Stimulated activated CD4-positive, alpha-beta T cell treated with anti-CD3 and anti-CD28 coated beads, Interleukin-2, amount 100 ng/mL, for 4 hours (primary cell): ENCODE measurements around the gene RASSF1.
"Not testable (repeated sequence)": the region's sequence is repeated elsewhere in the genome, so short reads cannot be mapped to it uniquely, and the experiment has no call there.

Experiments used
- DNase-seq: peaks from one replicate; pipeline ENCODE4 v3.0.0-alpha.2; 2020; ENCODE audit warnings: low read depth

RASSF1 gene

DNA sequence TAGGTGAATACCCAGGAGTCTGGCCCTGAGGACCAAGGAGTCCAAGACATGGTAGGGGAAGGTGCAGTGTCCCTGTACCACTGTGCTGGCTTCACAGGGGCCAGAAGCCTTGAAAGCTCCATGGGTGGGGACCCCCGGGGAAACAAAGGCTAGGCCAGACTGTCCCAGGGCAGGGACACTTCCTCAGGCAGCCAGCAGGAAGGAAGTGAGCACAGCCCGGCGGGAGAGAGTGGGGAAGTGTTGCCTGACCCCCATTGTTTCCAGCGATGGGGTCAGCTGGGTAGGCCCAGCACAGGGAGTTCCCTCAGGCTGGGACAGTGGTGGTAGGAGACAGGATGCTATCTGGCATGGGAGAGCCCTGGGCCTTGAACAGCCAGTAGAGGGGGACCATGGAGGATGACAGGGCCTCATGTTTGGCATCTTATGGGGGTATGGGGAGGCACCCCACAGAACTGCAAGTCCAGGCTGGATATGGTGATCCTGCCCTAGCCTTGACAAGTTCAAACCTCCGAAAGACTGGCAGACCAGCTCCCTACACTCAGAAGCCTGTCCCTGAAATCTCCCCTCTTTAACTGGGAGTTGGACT, 16.9 kb downstream of the RASSF1 start:
- DNase-seq, result no peak

DNA sequence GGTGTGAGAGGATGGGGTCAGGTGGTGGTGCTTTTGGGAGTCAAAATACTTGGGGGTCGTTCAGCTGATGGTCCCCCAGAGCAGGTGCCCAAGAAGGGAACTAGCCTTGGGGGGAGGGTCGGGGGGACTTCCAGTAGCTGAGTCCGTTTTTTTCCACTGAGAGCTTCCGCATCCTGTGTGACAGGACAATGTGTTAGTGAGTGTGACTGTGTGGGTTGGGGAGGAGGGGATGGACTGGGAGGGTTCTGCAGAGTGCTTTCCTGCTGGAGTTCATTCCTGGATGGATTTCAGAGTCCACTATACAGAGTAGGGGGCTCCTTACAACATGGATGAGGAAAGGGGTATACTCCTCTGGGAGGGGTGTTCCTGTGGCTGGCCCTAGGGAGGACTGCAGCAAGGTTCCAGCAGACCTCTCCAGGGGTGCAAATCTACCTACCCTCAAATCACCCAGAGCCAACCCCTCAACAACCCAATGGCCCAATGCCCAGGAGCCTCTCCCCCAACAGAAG, 17.5 kb downstream of the RASSF1 start:
- no peak for DNase-seq

DNA sequence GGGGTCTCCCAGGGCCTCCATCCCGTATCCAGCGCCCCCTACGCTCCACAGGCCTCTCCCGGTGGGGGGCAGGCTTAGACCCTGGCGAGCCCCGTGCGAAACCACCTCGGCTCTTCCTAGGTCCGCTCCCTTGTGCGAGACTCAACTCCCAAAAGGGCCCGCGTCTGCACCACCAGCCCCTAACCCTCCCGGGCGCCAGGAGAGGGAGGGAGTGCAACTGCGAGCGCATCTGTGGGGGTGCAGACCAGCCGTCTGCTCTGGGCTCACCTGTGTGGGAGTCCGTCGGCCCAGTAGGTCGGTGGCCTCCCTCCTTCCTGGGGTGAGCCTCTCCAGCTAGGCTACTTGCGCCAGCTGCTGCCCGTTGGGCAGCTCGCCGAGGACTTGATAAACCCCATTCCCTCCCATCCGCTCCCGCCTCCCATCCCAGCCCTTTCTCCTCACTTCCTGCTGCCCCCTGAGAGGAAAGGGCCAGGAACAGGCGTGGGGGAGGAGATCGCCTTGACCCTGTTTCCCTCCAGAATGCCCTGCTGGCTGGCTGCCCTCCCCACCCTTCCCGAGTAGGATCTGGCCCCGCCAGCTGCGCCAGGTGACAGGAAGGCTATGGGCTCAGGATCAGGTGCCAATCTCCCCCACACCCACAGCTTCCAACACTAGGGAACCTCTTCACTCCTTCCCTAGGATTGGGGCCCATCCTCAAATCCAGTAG, 18.1 kb downstream of the RASSF1 start, which contains the start of gene HYAL2:
Gene HYAL2, minus strand, starts transcription at position 360 of the 706 bp plus-strand sequence. CDS start 2,256 bp downstream, outside the sequence.
- DNase-seq, result no peak

DNA sequence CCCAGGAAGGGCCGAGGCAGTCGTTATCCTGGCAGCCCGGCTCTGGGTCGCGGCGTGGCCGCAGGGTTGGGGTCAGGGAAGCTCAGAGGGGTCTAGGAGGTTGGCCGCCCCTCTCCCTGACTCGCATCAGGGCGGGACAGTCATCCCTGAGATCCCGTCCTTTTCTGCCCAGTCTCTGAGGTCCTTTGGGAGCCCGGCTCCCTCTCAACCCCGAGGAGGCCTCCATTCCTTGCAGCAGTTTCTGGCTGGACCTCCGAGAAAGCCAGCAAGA, 18.6 kb downstream of the RASSF1 start:
- no peak for DNase-seq

DNA sequence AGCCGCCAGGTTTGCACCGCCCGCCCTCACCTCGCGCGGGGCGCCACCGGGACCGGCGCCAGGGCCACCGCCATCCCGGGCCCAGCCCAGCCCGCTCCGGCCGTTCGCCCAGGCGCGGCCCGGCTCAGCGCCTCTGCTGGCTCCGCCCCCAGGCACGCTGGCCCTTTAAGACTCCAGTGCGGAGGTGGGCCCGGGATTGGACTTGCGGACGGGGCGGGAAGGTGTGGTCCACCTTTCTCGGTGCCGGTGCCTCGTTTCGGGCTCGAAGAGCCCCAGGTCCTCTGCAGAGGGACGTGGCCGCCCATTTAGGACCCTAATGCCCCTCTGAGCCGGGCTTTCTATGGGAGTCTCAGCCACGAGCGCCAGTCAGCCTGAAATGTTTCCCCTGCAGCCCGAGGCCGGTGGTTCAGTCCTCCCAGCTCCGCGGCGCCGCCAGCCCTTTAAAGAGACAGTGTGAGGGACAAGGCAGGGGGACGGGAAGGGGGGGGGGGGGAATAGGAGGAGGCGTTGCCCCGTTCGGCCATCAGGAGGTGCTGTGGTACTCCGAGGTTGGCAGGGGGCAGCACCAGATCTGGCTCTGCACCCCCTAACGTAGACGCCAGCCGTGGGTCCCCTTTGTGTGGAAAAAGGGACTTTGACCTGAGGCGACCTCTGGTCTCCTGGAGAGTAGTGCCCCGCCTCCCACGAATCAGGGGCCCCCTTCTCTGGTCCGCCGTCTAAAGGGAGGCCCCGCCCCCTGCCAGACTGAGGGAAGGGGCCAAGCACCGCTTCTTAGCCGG, 19.1 kb downstream of the RASSF1 start:
- peak; percentile 73 for DNase-seq

DNA sequence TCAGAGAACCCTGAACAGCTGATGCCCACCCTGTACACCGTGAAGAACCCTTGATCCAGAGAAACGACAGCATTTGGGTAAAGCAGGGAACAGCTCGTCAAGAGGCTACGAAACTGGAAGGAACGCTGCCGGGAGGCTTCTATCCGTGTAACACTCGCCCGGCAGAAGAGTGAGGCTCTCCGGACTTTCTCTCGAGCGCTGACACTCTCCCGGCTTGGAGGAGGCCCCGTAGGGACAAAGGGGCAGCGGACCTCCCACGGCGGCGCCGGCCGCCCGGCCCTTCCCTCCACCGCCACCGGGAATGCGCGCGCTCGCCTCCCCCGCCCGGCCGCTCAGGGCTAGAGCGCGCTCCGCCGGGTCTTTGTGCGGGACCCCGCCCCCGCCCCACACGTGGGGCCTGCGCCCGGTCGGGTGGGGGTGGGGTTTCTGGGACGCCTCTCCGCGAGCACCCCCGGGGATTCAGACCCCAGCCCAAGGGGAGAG, 19.7 kb downstream of the RASSF1 start:
- peak; percentile 57 for DNase-seq

DNA sequence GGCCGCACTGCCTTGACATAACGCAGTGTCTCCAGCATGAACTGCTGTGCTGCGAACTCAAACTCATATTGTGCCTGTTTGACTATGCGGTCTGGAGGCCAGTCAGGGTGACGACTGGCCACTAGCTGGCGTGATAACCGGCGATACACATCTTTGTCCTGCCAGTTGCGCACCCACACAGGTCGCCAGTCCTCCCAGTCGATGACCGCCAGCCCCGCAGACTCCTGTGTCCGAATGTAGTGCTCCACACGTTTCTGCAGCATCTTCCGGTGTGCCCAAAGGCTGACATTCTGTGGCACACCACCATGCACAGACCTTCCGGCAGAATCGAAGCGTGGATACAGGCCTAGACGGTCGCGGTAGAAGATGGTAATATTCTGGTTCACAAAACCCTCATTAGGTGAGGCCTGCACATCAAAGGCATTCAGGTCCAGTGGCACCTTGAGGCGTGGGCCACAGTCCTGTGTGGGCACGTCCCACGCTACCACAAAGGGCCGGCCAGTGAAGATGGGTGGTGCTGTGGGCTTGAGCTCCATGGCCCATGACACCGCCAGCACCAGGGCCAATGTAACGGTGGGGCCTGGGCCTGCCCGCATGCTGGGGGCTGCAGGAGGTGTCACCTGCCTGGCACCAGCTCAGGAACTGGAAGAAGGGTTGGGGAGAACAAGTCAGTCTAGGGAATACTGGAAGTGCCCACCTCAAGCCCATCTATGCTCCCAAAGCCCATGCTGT, 20.6 kb downstream of the RASSF1 start:
- DNase-seq, result no peak

DNA sequence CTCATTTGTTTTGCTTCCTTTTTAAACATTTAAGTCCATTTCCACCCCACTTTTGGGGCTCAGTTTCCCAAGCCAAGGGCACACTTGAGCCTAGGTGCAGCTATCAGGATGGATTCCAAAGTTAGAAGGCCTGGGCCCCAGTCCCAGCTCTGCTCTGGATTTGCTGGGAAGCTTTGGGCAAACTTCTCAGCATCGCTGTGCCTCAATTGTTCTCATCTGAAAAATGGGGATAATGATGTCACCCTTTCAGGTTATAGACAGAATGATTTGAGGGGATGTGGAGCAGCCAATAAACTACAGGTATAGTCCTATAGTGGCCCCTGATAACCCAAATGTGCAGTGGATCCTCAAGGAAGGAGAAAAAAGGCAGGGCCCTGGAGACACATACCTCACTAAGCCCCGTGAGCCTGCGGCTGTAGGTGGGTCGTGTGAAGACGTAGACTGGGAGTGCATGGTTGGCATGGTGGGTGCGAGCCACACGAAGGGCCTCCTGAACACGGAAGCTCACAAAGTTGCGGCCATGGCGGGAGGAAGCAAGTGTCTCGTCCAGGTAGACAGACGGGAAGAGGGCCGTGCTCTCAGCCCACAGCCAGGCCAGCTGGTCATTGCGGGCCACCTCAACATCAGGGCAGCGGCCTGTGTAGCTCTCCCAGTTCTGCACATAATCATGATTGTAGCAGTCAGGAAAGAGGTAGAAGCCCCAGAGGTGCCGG, 21.3 kb downstream of the RASSF1 start:
- no peak for DNase-seq

DNA sequence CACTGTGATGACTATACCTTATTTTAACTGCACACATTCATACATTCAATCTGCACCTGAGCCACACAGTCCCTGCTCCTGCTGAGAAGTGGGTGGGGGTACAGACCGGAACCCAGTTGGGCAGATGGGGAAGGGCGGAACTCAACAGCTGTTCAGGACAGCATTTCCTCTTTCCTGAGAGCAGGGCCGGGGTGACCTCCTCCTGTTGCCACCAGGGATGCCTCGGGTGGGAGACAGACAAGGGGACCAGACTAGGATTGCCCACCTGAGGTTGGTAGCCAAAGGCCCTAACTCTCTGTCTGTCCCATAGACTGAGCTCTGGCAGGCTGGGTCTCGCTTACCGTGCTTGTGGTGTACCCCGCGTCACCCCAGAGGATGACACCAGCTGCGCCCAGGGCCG, 22.0 kb downstream of the RASSF1 start:
- DNase-seq, result no peak

DNA sequence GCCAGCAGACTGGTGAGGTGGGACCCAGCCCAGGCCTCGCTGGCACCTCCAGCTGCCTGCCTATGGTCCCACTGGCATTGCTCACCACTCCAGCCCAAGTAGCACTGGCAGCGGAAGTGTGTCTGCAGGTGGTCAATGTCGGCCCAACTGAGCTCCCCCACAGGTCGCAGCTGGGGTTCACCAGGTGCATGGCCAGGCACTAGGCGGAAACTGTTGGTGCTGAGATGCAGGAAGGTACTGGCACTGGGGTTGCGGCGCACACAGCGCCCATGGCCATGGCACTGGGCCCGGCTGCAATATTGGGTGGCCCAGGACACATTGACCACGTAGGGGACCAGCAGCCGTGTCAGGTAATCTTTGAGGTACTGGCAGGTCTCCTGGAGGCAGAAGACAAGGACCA, 22.5 kb downstream of the RASSF1 start:
- no peak for DNase-seq

DNA sequence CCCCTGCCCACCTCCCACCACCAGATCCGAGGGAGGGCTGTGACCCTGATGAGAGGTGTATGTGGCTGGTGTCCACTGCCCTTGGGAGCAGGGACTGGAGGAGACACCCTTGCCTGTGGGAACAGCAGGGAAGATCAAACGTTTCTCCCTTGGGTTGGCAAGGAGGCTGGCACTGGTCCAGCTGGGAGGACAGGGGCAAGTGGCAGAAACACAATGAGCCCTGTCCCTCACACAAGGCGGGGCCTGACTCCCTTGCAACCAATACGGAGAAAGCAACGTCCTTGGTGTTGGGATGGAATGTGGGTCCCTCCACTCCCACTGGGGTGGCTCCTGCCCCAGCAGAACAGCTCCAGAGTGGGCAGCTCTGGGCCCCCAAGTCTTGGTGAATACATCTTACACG, 23.3 kb downstream of the RASSF1 start:
- no peak for DNase-seq

DNA sequence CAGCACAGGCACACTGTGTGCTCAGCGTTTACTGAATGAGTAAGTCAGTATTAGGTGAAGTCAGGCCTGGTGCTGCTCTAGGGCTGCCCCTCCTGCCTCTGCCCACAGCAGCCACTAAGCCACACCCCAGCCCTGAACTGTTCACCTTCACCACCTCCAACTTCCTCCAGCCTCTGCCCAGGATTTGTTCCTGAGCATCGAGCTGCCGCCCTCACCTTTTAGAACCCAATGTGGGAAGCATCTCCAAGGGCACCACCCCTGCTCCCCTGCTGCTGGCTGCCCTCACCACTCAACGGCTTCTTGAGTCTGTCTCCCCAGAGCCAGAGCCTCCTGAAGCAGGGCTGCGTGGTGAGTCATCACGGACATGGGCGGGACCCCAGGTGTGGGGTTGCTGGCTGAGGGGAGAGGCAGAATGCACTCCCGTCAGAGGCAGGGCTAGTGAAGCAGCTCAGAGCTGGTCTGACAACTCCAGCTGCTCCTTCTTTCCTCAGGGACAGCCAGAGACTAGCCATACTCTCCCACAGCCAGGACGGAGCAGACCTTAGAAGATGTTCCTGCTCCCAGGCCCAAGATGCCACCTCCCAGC, 23.9 kb downstream of the RASSF1 start:
- peak; percentile 49 for DNase-seq

DNA sequence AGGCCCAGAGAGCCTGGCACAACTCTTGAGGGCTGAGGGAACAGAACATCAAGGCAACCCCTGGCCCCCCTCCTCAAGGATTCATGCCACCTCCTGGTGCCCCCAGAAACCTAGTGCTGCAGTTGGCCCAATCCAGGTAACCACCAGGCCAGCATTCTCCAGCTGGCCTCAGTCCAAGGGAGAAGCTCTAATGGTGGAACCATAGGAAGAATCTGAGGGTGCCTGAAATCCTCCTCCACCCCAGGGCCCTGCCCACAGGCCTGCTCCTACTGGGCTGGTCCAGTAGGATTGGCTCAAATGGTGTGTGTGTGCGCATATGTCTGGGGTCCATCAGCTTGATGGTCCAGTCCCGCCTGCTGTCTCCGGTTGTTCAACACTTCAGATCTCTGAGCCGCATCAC, 25.8 kb downstream of the RASSF1 start:
- no peak for DNase-seq

DNA sequence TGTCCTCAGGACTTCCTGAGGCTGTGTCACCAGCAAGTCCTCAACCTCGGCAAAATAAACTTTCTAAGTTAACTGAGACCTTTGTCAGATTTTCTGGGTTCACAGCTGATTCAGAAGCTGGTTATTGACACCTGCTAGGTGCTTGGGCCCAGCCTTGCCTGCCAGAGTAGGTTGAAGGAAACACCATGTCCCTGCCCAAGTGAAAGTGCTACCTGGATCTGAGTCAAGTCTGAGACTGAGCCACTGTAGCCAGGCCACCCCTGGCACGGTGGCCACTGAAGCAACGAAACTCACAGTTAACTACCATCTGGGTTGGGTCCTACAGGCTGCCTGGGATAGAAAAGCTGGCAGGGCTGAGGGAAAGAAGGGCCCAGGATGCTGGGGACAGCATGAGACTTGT, 26.3 kb downstream of the RASSF1 start:
- DNase-seq, result no peak

DNA sequence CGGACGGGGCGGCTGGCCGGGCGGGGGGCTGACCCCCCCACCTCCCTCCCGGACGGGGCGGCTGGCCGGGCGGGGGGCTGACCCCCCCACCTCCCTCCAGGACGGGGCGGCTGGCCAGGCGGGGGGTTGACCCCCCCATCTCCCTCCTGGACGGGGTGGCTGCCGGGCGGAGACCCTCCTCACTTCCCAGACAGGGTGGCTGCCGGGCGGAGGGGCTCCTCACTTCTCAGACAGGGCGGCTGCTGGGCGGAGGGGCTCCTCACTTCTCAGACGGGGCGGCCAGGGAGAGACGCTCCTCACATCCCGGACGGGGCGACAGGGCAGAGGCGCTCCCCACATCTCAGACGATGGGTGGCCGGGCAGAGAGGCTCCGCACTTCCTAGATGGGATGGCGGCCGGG, 28.6 kb downstream of the RASSF1 start:
- not testable (repeated sequence) for DNase-seq

DNA sequence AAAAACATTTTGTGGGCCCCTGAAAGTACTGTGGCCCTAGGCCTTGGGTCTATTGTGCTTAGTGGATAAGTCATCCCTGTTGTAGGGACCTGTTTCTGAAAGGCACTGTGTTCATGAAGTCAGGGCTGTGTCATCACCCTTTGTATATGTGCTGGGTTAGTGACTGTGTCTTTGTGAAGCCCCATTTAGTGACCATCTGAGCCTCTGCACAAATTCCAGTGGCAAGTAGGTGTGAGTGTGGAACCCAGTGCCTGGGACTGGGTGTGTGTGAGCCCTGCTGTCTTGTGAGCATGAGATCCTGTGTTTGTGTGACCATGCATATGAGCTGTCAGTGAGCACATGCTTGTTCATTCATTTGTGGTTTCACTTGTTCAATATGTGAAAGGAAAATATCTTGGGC, 36.0 kb downstream of the RASSF1 start:
- no peak for DNase-seq

DNA sequence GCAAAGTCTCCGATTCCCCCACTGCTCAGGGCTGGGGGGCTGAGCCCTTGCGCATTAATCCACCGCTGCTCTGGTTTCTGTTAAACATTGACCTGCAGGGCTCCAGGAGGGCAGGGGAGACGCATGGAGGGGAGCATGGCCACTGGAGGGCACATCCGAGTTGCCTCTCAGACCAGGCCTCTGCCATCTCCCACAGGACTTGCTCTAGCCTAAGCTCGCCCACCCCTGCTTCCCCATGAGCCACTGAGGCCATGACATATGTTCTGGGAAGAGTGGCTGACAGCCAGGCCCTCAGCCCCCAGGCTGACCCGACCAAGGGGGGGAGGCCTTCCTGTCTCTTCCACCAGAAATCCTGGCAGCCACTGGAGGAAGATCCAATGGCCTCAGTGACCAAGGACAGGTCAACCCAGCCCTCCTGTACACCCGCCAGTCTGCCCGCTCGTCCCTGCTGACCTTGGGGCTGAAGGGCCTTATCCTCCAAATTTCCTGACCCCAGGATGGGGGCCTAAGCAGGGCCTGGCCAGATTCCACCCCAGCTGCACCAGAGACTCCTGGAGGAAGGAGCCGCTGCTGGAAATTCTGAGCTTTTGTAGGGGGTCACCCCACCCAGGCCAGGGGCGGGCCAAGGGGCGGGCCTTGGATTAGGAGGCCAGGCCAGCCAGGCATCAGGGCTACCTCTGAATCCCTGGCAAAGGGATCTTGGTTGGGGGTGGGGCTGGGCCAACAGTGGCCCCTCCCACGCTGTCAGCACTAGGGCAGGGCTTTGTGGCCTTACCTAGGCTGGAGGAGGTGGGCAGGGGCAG, 37.4 kb downstream of the RASSF1 start, which contains the start of gene HYAL1:
Gene HYAL1, minus strand, starts transcription at position 562 of the 803 bp plus-strand sequence. CDS start 618 bp downstream, outside the sequence.
- no peak for DNase-seq

DNA sequence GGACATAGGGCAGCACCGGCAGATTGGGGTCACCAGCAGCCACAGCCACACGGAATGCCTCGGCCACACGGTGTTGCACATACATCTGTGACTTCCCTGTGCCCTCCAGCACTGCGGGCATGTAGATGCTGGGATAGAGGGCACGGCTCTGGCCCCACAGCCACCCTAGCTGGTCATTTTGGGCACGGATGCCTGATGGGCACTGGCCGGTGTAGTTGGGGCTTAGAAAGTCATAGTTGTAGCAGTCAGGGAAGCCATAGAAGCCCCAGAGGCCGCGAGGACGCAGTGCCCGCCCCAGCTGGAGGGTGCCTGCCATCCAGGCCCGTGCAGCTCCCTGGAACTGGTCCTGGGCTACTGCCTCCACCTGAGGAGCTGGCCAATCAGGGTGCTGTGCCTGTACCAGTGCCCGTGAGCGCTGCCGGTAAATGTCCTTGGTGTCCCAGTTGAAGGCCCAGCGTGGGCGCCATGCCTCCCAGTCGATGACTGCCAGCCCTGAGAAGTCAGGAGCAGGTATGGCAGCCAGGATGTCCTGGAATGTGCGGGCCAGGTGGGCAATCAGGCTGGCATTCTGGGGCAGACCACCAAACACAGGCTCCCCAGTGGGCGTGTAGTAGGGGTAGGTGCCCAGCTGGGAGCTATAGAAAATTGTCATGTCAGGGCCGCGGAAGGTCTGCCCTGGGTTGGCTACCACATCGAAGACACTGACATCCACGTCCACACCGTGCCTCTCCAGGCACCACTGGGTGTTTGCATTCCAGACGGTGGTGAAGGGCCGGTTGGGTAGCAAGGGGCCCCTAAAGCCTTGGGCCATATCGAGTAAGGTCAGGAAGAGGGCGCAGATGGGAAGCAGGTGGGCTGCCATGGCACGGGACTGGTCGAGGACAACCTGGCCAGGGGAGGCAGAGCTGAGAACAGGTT, 38.3 kb downstream of the RASSF1 start:
- DNase-seq, result no peak

DNA sequence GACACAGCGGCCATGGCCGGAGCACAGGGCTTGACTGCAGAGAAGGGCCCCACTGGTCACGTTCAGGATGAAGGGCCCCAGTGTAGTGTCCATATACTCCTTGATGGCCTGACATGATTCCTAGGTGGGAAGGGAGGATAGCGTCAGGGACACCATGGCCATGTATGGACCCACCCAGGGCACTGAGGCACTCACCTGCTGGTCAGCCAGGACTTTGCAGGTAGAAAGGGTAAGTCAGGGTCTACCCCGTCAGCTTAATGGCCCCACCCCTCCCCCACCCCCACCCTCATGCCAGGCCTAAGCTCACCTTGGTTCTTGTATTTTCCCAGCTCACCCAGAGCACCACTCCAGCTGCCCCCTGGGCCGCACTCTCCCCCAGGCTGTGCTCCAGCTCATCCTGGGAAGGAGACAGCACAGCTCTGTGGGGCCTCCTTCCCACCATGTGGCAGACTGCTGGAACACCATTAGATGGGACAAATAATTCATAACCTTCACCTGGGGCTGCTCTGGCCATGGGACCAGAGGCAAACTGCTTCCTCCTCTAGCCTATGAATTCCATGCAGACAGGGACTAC, 39.9 kb downstream of the RASSF1 start:
- no peak for DNase-seq
